GM12875 (cell line): Measurements from ENCODE around the gene NEU3.
A peak's percentile ranks its signal among the peaks of the same experiment; 100 is the strongest.

Source experiments
- H3K4me3 ChIP-seq: one replicate; pipeline ENCODE4 v1.5.1; 2011; ENCODE audit warnings: low read depth, low read length, control low read depth
- CTCF ChIP-seq: IDR thresholded peaks from 2 replicates; pipeline ENCODE4 v1.5.1; 2011; ENCODE audit warnings: low read depth, mild to moderate bottlenecking, control low read depth, inconsistent platforms, low read length, moderate library complexity, borderline replicate concordance; ENCODE audit not compliant: insufficient read depth

The NEU3 gene

GRCh38 chr11:75022759-75023396 is 34.1 kb downstream of the NEU3 start:
- H3K4me3 ChIP-seq: no peak overlapping the region

GRCh38 chr11:75023446-75024067 is 34.8 kb downstream of the NEU3 start:
- H3K4me3 ChIP-seq: no peak overlapping the region
- no peak for TF ChIP-seq CTCF

More at GRCh38 chr11:75022759-75023396, 34.1 kb downstream of the NEU3 start:
- peak; percentile 91 for TF ChIP-seq CTCF

GRCh38 chr11:75024068-75024449 is 35.3 kb downstream of the NEU3 start:
- H3K4me3 ChIP-seq: no peak overlapping the region
- TF ChIP-seq CTCF: no peak

GRCh38 chr11:75024764-75025211 is 36.1 kb downstream of the NEU3 start:
- TF ChIP-seq CTCF: no peak
- no peak overlapping the region for H3K4me3 ChIP-seq

- TF ChIP-seq CTCF: no peak
- no peak overlapping the region for H3K4me3 ChIP-seq
Observed at GRCh38 chr11:75025561-75025960, 36.8 kb downstream of the NEU3 start.

- TF ChIP-seq CTCF: no peak
- H3K4me3 ChIP-seq: no peak overlapping the region
Observed at GRCh38 chr11:75028321-75028720, 39.6 kb downstream of the NEU3 start.

GRCh38 chr11:75028724-75029123 is 40.0 kb downstream of the NEU3 start:
- TF ChIP-seq CTCF: no peak
- no peak overlapping the region for H3K4me3 ChIP-seq
